Testis (tissue), 3 donors: ENCODE results near the gene ZFPM1. TPM values are rescaled to one million over a fixed set of nuclear protein-coding genes. Genes with fewer than 3 reads are reported as not detected.

Source experiments
- DNase-seq: peaks from one replicate; pipeline ENCODE4 v3.0.0-alpha.2; 2019
- H3K27ac ChIP-seq, 2 donors: fragments of 200-600 bp; sonication (generic); one replicate each; pipeline ENCODE4 v1.5.1; 2019
- H3K27me3 ChIP-seq: fragments of 200-600 bp; sonication (generic); one replicate; pipeline ENCODE4 v1.5.1; 2019
- H3K36me3 ChIP-seq: fragments of 200-600 bp; sonication (generic); one replicate; pipeline ENCODE4 v1.5.1; 2017; ENCODE audit warnings: low read depth; ENCODE audit errors: missing control alignments
- H3K4me1 ChIP-seq: fragments of 200-600 bp; sonication (generic); one replicate; pipeline ENCODE4 v1.5.1; 2019
- H3K4me3 ChIP-seq, 2 donors: fragments of 200-600 bp; sonication (generic); one replicate each; pipeline ENCODE4 v1.5.1; 2017 to 2019
- H3K9me3 ChIP-seq: fragments of 200-600 bp; sonication (generic); one replicate; pipeline ENCODE4 v1.5.1; 2017
- POLR2A ChIP-seq: fragments of 450-650 bp; IDR thresholded peaks from one replicate; pipeline ENCODE4 v1.6.1; 2017; ENCODE audit warnings: antibody characterized with exemption, mild to moderate bottlenecking, moderate library complexity
- WGBS, 2 donors: methylation state at CpG; one replicate each; pipeline ENCODE4 v1.1.5; 2018; 5-methylcytosine and 5-hydroxymethylcytosine counted together
- intact Hi-C: fragments of 100-400 bp; cut with DNase I; formaldehyde crosslinking; loops from one replicate; pipeline ENCODE4 v1.15.1; 2023; ENCODE audit warnings: low total_unique reads
- polyA plus RNA-seq: library from polyadenylated mRNA; stranded (reverse); fragments of 350-450 nt; fragmentation: Illumina TruSeq; extraction: RNeasy Lipid Tissue Mini Kit (QIAGEN cat#74804); gene quantifications from one replicate; pipeline ENCODE4 v1.2.3, GENCODE V29; 2014; ENCODE audit warnings: low read depth, low replicate concordance; ENCODE audit not compliant: insufficient read depth
- total RNA-seq, 2 donors: library from RNA; depleted of rRNA; stranded (reverse); fragments of >200 nt; gene quantifications; one replicate each; pipeline ENCODE4 v1.2.3, GENCODE V29; 2016
- TF ChIP-seq, protein P1 (sequence below), 3 experiments: fragments of 450-650 bp in 2 of 3; fragments of 200-600 bp in 1 of 3; sonication (generic) in 1 of 3; IDR thresholded peaks; one replicate each; pipeline ENCODE4 v1.5.1; 2016 to 2019; ENCODE audit warnings: antibody characterized with exemption in 3 of 3, mild to moderate bottlenecking in 2 of 3, moderate library complexity in 1 of 3

ZFPM1 gene
- total and polyA plus RNA-seq, 3 donors from 2014 or later, result 12.8 to 25.1 (median 23.9) TPM

DNA sequence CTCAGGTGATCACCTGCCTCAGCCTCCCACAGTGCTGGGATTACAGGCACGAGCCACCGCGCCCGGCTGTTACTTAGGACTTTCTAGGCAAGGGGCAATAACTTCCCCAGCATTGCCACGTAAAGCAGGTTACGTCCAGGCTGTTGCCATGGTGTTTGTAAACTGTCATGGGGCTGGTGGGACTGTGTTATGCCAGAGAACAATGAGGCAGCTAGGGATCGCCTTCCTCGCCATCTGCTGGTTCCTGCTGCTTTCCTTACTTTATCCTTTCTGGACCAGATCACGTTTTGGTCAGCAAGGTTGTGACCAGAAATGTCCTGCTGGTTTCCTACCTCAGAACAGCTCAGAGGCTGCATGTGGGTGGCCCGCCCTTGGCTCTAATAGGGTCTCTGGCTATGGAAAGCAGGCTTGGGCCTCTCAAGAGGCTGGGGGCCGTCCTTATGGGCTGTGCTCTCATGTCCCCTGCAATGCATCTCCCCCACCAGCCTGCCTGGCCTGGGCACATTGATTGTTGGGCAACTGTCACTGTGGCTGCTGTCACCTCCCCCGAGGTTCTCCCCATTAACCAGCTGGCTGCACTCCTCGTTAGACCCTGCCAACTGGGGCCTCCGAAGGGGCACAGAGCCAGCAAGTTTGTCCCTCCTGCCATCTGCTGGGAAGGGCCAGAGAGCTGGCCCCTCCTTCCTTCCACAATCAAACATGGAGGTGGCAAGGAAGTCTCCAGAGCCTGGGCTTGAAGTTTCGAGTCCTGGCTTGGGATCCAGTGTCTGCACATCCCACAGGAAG is 88.9 kb downstream of the ZFPM1 start:
- H3K4me1 ChIP-seq, result no peaks in the 10 kb centered on the region
- H3K9me3 ChIP-seq, result no peaks in the 10 kb centered on the region
- intact Hi-C loops, result no loop called here
- H3K36me3 ChIP-seq, result no peaks in the 10 kb centered on the region
- TF ChIP-seq, protein P1, sequence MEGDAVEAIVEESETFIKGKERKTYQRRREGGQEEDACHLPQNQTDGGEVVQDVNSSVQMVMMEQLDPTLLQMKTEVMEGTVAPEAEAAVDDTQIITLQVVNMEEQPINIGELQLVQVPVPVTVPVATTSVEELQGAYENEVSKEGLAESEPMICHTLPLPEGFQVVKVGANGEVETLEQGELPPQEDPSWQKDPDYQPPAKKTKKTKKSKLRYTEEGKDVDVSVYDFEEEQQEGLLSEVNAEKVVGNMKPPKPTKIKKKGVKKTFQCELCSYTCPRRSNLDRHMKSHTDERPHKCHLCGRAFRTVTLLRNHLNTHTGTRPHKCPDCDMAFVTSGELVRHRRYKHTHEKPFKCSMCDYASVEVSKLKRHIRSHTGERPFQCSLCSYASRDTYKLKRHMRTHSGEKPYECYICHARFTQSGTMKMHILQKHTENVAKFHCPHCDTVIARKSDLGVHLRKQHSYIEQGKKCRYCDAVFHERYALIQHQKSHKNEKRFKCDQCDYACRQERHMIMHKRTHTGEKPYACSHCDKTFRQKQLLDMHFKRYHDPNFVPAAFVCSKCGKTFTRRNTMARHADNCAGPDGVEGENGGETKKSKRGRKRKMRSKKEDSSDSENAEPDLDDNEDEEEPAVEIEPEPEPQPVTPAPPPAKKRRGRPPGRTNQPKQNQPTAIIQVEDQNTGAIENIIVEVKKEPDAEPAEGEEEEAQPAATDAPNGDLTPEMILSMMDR (IDR thresholded peaks at IDR 0.05), result no peak
- no peak for TF ChIP-seq POLR2A
- no peaks in the 10 kb centered on the region for H3K27me3 ChIP-seq
- DNase-seq, result no peak
- H3K4me3 ChIP-seq, result no peak overlapping the region
- no peak overlapping the region for H3K27ac ChIP-seq
- WGBS, 2 donors, result 78% methylated on average over 10 to 15 of the region's 15 CpGs

DNA sequence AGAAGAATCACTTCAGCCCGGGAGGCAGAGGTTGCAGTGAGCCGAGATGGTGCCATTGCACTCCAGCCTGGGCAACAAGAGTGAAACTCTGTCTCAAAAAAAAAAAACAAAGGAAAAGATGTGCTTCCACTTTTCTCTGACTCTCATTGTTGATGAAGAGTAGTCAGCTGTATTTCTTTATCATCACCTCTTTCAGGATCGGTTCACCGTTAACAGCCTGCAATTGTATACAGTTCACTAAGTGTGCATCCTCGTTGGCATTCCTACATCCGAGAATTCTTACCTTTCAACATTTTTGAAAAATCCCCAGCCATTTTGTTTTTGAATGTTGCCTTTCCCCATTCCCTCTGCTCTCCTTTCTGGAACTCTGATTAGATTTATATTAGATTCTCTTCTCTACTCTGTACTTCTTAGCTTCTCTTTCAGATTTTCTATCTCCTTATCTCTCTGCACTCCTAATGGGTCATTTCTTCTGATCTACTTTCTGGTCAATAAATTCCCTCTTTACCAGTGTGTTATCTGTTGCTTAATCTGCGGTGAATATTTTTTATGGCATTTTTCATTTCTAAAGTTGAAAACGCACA is 90.2 kb downstream of the ZFPM1 start:
- 89 to 90% methylated on average over 8 of the region's 8 CpGs for WGBS, 2 donors
- intact Hi-C loops, result no loop called here
- Histone ChIP-seq H3K36me3 (no peaks in the 10 kb centered on the region), H3K27ac (no peak overlapping the region), H3K27me3 (no peaks in the 10 kb centered on the region), H3K4me1 (no peaks in the 10 kb centered on the region), H3K4me3 (no peak overlapping the region), H3K9me3 (no peaks in the 10 kb centered on the region)
- DNase-seq, result no peak
- TF ChIP-seq, protein P1 (IDR thresholded peaks at IDR 0.05), result no peak
- no peak for TF ChIP-seq POLR2A

DNA sequence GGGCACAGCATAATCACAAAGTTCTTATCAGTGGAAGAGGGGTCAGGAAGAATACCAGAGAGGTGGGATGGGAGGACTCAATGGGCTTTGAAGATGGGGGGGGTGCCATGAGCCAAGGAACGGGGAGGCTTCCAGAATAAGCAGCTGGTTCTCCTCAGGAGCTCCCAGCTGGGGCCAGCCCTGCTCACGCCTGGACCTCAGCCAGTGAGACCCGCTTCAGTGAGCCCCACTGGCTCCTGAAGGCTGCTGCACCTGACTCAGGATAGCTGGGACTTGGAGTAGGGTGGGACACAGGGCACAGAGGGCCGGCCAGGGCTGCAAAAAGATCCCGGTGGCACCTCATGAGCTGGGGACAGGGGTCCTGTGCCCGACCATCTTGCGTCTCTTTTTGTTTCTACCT is 92.7 kb downstream of the ZFPM1 start:
- no peak for DNase-seq
- intact Hi-C loops, result no loop called here
- no peak overlapping the region for H3K27ac ChIP-seq
- no peak overlapping the region for H3K4me3 ChIP-seq
- H3K36me3 ChIP-seq, result no peaks in the 10 kb centered on the region
- WGBS, 2 donors, result 81 to 85% methylated on average over 6 to 7 of the region's 7 CpGs
- TF ChIP-seq, protein P1 (IDR thresholded peaks at IDR 0.05), result no peak
- H3K9me3 ChIP-seq, result no peaks in the 10 kb centered on the region
- H3K27me3 ChIP-seq, result no peaks in the 10 kb centered on the region
- H3K4me1 ChIP-seq, result peaks cover 11% of the 10 kb centered on the region

DNA sequence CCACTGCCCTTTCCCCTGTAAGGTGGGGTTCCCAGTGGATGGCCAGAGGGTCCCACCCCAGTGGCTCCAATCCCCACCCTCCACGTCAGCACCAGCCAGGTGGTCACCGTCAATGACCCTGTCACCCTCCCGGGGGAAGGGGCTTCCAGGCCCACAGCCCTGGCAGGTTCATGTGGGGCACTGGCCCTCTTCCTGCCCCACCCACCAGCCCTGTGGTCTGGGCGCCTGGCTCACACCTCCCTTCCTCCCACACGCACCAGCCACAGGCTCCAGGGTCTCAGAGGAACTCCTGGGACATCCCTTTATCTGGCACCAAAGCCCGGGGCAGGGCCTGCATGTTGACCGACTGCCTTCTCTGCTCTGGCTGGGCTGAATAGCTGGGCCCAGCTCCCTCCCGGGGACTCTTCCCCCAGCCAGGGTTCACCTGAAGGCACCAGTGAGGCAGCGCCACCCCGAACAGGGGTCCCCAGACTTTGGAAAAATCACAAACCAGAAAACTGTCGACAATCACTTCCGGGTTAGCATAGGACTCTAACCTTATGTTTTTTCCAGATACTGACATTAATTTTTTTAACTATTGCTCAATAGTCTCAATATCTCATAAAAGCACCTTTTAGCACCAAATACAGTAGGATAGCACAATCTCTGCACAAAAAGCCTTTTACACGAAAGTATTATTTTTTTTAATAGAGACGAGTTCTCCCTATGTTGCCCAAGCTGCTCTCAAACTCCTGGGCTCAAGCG is 95.2 kb downstream of the ZFPM1 start:
- Histone ChIP-seq H3K27me3 (no peaks in the 10 kb centered on the region), H3K9me3 (no peaks in the 10 kb centered on the region), H3K4me1 (peaks cover 11% of the 10 kb centered on the region), H3K4me3 (no peak overlapping the region), H3K36me3 (no peaks in the 10 kb centered on the region), H3K27ac (no peak overlapping the region)
- intact Hi-C loops, result no loop called here
- no peak for DNase-seq
- WGBS, 2 donors, result 75 to 81% methylated on average over 12 to 15 of the region's 15 CpGs
- TF ChIP-seq POLR2A, result no peak
- TF ChIP-seq, protein P1 (IDR thresholded peaks at IDR 0.05), result no peak
